Measurements from ENCODE around the gene SYCP3.

Gene SYCP3

GRCh38 chr12:101707131-101707782 lies 32.0 kb downstream of the SYCP3 start:
- no peak for TF ChIP-seq USF1 (IDR thresholded peaks at IDR 0.05)
- no peak for TF ChIP-seq NFIC (IDR thresholded peaks at IDR 0.05)
- no peak for TF ChIP-seq MAX (IDR thresholded peaks at IDR 0.05)
- no peak for TF ChIP-seq TAF1 (IDR thresholded peaks at IDR 0.05; ENCODE audit: low read depth)
- TF ChIP-seq ZBTB7A (IDR thresholded peaks at IDR 0.05; ENCODE audit: low read depth), result no peak
- TF ChIP-seq EGR1 (IDR thresholded peaks at IDR 0.05), result no peak
- TF ChIP-seq CREB1 (IDR thresholded peaks at IDR 0.05; ENCODE audit: low read depth), result no peak
- TF ChIP-seq REST (IDR thresholded peaks at IDR 0.05; ENCODE audit: low read depth), result no peak
- TF ChIP-seq TCF12 (IDR thresholded peaks at IDR 0.05; ENCODE audit: low read depth), result no peak

GRCh38 chr12:101706403-101706802 lies 32.9 kb downstream of the SYCP3 start:
- TF ChIP-seq CEBPB (IDR thresholded peaks at IDR 0.05), result no peak

GRCh38 chr12:101703487-101703886 lies 35.8 kb downstream of the SYCP3 start:
- TF ChIP-seq EP300 (IDR thresholded peaks at IDR 0.05; ENCODE audit: borderline replicate concordance) (no peak), TEAD4 (IDR thresholded peaks at IDR 0.05) (no peak), EGR1 (IDR thresholded peaks at IDR 0.05) (no peak), CREB1 (IDR thresholded peaks at IDR 0.05; ENCODE audit: low read depth) (no peak), RAD21 (IDR thresholded peaks at IDR 0.05; ENCODE audit: low read depth) (no peak), MAX (IDR thresholded peaks at IDR 0.05) (no peak), ZBTB7A (IDR thresholded peaks at IDR 0.05; ENCODE audit: low read depth) (no peak), CEBPB (IDR thresholded peaks at IDR 0.05) (no peak), YY1 (IDR thresholded peaks at IDR 0.05; ENCODE audit: low read depth) (no peak), USF1 (IDR thresholded peaks at IDR 0.05) (no peak), NFIC (IDR thresholded peaks at IDR 0.05) (no peak), FOXM1 (IDR thresholded peaks at IDR 0.05; ENCODE audit: borderline replicate concordance, low read depth) (no peak), REST (IDR thresholded peaks at IDR 0.05; ENCODE audit: low read depth) (no peak), TCF12 (IDR thresholded peaks at IDR 0.05; ENCODE audit: low read depth) (no peak), TAF1 (IDR thresholded peaks at IDR 0.05; ENCODE audit: low read depth) (no peak)

- TF ChIP-seq TAF1 (IDR thresholded peaks at IDR 0.05; ENCODE audit: low read depth), result no peak
- no peak for TF ChIP-seq EGR1 (IDR thresholded peaks at IDR 0.05)
- TF ChIP-seq MAX (IDR thresholded peaks at IDR 0.05), result no peak
- no peak for TF ChIP-seq EP300 (IDR thresholded peaks at IDR 0.05; ENCODE audit: borderline replicate concordance)
- no peak for TF ChIP-seq REST (IDR thresholded peaks at IDR 0.05; ENCODE audit: low read depth)
- TF ChIP-seq USF1 (IDR thresholded peaks at IDR 0.05), result no peak
- TF ChIP-seq NFIC (IDR thresholded peaks at IDR 0.05), result no peak
- TF ChIP-seq YY1 (IDR thresholded peaks at IDR 0.05; ENCODE audit: low read depth), result no peak
- TF ChIP-seq TEAD4 (IDR thresholded peaks at IDR 0.05), result no peak
- TF ChIP-seq FOXM1 (IDR thresholded peaks at IDR 0.05; ENCODE audit: borderline replicate concordance, low read depth), result no peak
- no peak for TF ChIP-seq RAD21 (IDR thresholded peaks at IDR 0.05; ENCODE audit: low read depth)
- no peak for TF ChIP-seq ZBTB7A (IDR thresholded peaks at IDR 0.05; ENCODE audit: low read depth)
These were observed 38.9 kb downstream of the SYCP3 start for GRCh38 chr12:101700299-101700820.

Data from Ishikawa (cell line).